Raji (cell line): ENCODE data around the gene AMOTL2.

ENCODE experiments used
- POLR2A ChIP-seq: IDR thresholded peaks from 2 replicates; pipeline ENCODE4 v1.6.1; 2011; ENCODE audit warnings: low read depth, low read length, control low read depth; ENCODE audit not compliant: insufficient read depth

The AMOTL2 gene

DNA sequence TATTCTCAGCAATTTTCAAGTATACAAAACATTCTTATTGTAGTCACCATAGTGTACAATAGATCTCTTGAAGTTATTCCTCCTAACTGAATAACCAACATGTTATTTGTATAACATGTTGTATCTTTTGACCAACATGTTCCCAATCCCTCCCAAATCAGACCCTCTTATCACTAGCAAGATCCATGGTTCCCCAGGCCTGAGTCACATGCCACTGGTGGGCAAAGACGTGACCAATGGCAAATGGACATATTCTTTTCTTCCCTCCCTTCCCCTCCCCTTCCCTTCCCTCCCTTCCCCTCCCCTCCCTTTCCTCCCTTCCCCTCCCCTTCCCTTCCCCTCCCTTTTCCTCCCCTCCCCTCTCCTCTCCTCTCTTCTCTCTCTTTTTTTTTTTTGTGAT lies 45.4 kb downstream of the AMOTL2 start:
- no peak for TF ChIP-seq POLR2A

- no peak for TF ChIP-seq POLR2A
Observed at GRCh38 chr3:134328147-134328591, 46.1 kb downstream of the AMOTL2 start.

DNA sequence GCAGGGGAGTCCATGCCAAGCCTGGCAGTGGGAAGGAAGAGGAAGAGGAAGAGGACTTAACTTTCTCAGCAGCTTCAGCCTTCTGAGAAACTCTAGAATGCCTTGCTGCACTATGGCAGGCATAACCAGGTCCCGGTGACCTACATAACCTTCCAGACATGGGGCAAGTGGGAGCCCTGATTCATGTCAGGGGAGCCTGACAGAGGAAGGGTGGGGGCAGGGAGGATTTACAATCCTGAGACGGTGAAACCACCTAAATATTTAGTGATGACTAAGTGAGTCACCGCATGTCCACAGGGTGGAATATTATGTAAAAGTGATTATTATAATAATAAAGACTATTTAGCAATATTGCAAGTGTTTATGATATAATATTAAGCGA lies 46.7 kb downstream of the AMOTL2 start:
- no peak for TF ChIP-seq POLR2A

- no peak for TF ChIP-seq POLR2A
Observed at GRCh38 chr3:134326760-134327593, 47.3 kb downstream of the AMOTL2 start.

DNA sequence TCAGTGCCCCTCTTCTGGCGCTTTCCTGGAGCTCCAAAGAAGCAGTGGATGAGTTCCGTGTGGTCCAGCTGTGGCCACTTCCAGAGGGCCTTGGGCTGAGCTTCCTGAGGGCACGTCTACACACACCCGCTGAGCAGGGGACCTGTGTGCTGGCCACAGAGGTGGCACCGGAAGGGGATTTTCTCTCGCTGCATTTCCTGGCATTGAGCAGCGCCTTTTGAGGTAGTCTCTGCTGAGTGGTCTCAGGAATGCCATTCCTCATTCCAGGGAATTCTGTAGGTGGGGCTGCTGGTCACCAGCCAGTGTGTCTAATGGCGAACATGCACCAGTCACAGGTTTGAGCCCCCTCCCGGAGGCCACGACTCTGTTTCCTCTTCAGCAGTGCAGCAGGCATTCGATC lies 48.1 kb downstream of the AMOTL2 start:
- TF ChIP-seq POLR2A: no peak

GRCh38 chr3:134325706-134326105 lies 48.5 kb downstream of the AMOTL2 start:
- no peak for TF ChIP-seq POLR2A

DNA sequence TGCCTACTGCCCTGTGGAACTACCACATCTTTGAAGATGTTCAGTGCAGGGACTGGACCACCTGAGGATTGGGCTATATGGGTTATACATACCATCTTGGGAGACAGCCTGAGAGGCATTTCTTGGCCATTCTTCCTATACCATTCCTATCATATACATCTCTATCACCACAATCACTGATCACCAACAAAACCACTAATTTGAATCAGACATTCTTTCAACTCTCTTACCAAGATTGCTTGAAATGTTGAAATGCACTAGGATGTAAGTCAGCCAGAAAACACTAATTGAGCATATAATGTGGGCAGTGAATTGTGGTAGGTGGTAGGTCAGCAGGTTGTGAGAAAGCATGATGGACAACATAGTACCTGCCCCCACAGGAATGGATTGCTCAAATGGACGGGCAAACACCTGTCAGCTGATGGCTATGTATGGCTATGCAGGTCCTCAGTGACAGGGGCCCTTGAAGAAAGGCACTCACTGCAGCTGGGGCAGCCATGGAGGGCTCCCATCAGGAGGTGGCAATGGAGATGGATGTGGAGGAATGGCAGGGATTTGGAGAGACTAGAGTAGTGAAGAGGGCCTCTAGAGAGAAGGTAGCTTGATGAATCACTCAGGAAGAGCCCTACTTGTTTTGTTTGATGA lies 49.1 kb downstream of the AMOTL2 start:
- TF ChIP-seq POLR2A: no peak

- TF ChIP-seq POLR2A: no peak
Observed at GRCh38 chr3:134323966-134324962, 50.0 kb downstream of the AMOTL2 start.

GRCh38 chr3:134322286-134322685 lies 52.0 kb downstream of the AMOTL2 start:
- no peak for TF ChIP-seq POLR2A

DNA sequence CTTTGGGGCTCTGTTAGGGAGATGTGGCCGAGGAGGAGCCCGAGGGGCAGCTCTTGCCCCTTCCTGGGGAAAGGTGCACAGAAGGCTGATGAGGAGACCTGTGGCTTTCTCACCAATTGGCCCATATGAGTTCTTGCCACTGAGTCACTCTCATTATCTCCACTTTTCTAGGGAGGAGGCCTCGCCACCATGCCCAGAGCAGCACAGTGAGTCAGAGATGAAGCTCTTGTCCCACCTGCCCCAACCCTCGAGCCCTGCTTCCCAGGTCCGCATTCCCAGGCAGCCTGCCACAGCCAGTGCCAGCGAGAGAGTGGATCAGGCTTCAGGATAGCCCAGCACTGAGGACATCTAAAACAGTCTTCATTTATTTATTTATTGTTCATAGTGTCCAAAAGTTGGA lies 53.5 kb downstream of the AMOTL2 start:
- TF ChIP-seq POLR2A: no peak

DNA sequence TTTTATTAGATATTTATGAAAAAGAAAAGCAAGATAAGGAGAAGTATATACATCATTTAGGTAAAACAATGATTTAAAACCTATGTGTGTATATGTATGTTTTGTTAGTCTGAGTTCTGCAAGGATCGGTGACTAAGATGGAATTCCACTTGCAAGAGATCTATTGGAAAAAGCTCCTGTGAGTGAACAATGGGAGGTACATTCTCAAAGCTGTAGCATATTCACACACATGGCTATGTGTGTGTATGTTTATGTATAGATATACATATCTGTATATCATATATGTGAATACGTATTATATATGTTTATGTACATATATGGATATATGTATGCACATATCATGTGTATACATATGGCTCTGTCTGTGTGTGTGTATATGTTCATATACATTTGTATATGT lies 54.3 kb downstream of the AMOTL2 start:
- TF ChIP-seq POLR2A: no peak

DNA sequence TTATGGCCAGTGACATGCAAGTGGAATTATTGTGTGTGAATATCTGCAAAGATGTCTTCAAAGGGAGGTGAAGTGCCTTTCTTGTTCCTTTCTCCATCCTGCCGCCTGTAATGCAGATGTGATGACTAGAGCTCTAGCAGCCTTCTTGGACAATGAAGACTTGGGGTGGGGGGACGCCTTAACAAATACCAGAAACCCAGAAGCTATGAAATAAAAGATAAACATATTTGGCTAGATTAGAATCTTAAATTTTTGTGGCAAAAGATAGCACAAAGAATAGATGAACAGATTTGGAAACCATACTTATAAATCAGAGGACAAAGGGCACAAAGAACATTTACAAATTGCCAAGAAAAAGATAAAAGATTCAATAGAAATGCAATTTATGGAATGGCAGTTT lies 56.1 kb downstream of the AMOTL2 start:
- TF ChIP-seq POLR2A: no peak

DNA sequence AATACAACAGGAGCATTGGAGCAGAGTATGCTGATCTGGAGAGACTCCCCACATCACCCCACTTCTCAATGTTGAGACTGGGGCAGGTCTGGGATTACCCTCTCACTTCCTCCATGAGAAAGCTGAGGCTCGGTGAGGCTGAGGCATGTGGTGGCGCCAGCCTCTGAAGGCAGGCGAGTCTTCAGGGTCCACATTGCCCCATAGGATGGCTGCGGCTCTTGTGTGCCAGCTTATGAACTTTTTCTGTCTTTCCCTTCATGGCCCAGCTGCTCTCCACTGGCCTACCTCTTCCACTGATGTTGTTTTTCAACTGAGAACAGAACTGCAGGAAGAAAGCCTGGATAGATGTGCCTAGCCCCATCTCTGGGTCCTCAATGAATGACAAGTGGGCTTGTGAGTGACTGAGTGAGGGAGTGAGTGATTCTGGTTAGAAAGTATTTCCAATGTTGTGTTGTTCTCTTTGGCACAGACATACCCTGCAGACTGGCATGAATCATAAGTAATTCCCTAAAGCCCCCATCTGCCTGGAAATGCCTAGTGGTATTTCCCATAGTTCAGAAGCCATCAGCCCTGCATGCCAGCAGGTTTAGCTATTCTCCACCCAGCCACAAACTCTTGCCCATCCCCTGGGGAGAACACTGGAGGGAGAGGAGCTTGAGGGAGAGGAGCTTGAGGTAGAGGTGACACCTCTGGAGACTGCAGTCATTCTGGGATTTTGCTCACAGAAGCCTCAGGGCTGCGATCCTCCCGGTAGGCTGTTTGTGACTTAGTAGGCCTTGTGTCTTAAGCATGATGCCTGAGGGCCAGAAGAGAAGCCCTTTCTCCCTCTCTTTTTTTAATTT lies 56.9 kb downstream of the AMOTL2 start:
- no peak for TF ChIP-seq POLR2A
